HG02840 (cell line): ENCODE results near the gene KIF16B.
A peak's percentile ranks its signal among the peaks of the same experiment; 100 is the strongest.

Experiments used
- ATAC-seq: cut with Tn5 transposase; IDR thresholded peaks from one replicate; pipeline ENCODE4 v1.9.1; 2021; ENCODE audit warnings: mild to moderate bottlenecking, moderate library complexity, moderate number of reproducible peaks; ENCODE audit not compliant: unreplicated experiment, low FRiP score

The KIF16B gene, protein sequence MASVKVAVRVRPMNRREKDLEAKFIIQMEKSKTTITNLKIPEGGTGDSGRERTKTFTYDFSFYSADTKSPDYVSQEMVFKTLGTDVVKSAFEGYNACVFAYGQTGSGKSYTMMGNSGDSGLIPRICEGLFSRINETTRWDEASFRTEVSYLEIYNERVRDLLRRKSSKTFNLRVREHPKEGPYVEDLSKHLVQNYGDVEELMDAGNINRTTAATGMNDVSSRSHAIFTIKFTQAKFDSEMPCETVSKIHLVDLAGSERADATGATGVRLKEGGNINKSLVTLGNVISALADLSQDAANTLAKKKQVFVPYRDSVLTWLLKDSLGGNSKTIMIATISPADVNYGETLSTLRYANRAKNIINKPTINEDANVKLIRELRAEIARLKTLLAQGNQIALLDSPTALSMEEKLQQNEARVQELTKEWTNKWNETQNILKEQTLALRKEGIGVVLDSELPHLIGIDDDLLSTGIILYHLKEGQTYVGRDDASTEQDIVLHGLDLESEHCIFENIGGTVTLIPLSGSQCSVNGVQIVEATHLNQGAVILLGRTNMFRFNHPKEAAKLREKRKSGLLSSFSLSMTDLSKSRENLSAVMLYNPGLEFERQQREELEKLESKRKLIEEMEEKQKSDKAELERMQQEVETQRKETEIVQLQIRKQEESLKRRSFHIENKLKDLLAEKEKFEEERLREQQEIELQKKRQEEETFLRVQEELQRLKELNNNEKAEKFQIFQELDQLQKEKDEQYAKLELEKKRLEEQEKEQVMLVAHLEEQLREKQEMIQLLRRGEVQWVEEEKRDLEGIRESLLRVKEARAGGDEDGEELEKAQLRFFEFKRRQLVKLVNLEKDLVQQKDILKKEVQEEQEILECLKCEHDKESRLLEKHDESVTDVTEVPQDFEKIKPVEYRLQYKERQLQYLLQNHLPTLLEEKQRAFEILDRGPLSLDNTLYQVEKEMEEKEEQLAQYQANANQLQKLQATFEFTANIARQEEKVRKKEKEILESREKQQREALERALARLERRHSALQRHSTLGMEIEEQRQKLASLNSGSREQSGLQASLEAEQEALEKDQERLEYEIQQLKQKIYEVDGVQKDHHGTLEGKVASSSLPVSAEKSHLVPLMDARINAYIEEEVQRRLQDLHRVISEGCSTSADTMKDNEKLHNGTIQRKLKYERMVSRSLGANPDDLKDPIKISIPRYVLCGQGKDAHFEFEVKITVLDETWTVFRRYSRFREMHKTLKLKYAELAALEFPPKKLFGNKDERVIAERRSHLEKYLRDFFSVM (N-terminal part only)

DNA sequence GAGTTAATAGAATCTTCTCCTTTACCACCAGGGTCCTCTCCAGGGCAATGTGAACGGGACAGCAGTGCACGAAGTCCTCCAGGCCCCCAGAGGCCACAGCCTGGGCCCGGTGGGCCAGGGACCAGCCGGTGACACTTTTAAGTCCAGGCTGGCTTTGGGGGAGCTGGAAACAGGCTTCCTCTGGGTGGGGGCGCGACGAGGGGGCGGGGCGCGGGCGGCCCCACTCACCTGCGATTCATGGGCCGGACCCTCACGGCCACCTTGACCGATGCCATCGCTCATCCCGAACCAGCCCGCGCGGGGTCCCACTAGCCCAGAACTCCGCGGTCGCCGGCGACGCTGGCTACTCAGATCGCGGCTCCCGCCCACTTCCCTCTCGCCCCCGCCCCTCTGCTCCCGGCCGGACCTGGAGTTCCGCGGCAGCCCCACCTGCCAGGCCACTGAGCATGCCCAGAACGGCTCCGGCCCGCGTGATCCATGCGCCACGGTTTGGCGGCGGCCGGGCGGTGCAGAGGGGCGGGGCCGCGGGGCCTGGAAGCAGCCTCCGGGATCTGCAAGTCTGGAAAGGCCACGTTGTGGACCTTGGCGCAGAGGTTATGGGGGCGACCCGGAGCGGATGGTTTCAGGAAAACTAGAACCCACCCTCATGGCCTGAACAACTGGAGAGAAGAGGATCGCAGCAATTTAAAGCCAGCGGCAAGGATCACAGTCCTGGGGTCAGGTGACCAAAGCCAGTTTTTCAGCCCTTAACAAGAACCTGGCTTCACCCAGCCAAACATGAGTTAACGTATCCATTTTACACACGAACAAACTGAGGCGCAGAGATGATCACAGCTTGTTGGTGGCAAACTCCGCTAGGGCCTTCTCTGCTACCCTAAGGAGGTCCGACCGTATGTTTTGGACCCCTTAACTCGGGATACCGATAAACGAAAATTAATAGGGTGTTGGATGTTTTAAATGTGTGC lies at the start of gene KIF16B:
Gene KIF16B, minus strand, starts transcription at position 448 of the 965 bp plus-strand sequence. Its CDS starts 173 bp downstream, at position 275.
- peak; percentile 76 for ATAC-seq

DNA sequence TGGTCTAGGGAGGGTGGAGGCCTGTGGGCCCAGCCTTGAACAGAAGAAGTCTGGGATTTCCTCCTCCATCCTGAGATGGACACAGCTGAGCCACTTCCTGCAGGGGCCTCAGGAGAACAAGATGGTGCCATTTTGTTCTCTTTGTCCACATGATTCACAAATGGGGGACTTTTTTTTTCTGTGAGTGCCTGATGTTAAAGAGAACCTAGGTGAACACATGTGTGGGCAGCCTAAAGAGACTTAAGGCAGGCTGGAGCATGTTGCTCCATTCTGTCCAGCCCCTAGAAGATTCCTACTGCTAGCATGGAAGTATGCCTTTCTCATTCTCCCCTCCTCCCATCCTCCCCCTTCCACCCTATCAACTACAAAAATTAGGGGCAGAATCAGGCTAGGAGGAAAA lies 49.3 kb upstream of the KIF16B start:
- no peak for ATAC-seq

DNA sequence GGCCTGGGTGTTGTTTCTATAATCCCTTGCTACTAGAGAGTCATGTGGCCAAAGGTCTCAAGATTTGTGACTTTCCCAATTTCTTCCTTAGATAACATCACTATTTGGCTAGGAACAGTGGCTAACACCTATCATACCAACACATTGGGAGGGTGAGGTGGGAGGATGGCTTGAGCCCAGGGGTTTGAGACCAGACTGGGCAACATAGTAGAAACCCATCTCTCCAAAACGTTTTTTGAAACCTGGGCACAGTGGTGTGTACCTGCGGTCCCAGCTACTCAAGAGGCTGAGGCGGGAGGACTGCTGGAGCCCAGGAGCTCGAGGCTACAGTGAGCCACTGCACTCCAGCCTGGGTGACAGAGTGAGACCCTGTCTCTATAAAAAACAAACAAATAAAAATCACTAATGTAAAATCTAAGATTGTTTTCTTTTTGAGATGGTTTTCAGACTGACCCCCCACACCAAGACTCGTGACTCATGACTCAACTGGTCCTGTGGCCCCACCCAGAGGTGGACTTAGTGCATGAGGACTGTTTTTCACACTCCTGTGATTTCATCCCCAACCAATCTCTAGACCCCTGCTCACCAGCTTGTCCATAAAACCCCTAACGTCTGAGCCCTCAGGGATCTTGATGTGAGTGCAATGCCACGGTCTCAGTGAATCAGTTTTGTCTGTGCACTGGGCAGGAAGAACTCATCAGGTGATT lies 48.3 kb upstream of the KIF16B start:
- ATAC-seq = no peak

DNA sequence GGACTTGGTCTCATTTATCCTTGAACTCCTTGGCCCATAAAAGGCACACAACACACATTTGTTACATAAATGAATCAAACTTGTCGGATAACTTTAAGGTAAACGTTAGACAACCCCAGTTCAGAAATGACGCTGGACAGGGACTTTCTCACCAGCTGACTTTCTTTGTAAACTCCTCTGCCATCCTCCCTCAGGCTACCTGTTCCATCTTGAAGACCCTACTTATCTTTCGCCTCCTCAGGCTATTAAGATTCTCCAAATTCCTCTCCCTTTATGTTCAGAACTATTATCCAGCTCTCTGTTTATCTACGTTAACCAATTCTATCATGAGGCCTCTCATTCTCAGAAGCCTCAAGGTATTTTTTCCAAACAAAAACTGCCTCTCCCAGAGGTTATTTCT lies 47.7 kb upstream of the KIF16B start:
- no peak for ATAC-seq

DNA sequence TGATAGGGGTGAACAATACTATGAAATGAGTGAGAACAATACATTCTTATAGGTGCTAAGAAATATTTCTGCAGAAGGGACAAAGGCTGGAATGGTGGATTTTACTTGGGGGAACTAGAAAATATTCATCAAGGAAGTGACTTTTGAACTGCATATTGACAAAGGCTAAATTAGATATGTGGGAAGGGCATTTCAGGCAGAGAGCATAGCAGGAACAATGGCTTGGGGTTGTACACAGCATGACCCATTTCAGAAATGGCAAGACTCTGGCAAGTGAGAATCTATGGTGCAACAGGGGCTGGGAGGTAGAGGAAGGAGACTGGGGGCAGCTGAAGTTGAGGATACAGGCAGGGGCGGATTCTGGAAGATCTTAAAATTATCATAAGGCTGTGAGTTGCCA lies 46.7 kb upstream of the KIF16B start:
- ATAC-seq = no peak

DNA sequence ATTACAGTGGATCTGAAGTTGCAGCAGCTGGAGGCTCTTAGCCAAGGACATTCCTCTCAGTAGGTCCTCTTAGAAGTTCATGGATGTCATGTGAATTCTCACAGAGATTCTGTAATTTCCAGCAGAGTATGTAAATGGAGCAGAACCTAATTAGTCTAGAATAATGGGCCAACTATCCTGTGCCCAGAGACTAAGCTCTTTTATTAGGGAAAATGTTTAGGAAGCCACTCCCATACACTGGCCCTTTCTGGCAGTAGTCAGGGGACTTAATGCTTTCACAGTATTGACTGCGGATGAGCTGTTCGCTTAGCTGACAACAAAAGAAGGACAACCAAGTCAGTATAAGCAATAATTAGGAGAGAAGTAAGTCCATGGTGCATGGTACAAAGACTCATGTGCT lies 43.8 kb upstream of the KIF16B start:
- no peak for ATAC-seq

DNA sequence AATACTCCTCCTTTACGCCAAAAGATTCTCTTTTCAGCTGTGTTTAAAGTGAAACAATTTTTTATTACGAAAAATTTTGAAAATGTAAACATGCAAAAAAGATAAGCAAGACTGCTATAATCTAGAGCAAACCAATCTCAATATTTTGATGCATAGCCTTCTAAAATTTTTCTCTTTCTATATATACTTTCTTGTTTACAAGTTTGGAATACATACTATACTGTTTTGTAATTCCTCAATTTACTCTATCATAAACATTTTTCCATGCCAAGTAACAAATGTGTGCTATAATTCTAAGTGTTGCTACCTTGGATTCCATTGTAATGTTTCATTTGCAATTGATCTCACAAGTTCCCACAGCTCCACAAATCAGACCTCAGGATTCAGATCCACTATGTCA lies 43.1 kb upstream of the KIF16B start:
- ATAC-seq = no peak

DNA sequence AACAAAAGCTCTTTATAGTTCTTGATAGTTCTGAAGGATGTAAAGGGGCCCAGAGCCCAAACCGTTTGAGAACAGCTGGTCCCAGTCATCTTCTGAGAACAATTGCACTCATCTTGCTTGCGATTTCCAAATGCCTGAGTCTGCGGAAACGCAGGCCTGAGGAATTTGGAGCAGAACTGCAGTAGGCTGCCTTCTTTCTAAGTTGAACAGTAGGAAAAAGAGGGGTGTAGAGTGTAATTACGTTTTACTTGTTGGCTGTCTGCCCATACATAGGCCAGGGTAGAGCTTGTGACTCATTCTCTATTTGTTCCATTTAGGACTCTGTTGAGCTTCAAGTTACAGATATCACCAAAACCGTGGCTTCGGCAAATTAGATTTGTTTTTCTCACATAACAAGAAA lies 42.0 kb upstream of the KIF16B start:
- no peak for ATAC-seq

DNA sequence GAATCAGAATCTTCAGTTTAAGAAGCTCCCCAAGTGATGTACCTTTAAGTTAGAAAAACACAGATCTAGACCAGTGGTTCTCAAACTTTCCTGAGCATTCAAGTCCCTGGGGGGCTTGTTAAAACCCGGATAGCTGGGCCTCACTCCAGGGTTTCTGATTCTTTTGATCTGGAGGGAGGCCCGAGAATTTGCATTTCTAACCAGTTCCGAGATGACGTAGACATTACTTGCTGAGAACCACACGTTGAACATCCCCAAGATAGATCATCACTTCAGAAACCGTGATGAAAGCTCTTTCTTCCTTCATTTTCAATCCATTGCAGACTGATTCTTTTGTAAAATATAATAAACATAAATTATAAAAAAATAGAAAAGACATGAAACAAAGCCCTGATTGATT lies 40.7 kb upstream of the KIF16B start:
- no peak for ATAC-seq

DNA sequence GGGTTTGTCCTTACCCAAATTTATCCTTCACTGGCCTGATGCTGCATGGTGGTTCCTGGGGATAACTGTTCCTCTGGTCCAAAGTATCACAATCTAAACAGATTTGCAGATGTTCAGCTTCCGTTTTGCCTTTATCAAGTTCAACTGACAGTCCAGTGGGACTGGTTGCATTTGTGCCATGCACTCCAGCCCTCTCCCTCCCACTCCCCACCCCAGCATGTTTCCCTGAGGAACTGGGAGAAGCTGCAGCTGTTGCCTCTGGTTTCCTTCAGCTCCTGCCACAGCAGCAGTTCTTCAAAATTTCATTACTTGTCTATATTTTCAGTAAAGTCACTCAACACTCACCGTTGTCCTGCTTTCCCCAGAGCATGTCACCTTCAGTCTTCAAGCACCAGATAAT lies 39.5 kb upstream of the KIF16B start:
- ATAC-seq = no peak

DNA sequence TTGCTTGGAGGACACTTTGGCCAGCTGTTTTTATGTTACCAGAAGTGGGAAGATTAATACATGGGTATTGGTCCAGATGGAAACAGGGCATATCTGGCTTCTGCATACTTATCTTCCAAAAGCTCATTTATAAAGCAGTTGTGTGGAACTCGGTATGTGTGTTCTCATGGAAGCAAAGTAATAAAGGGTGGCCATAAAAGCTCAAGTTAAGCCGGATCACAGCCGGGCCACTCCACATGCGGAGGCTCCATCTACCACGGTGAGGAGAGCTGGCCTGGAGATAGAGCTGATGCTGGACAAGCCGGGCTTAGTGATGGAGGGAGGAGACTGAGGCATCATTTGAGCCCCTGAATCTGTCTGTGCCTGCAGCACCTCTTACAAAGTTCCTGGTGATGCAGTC lies 38.6 kb upstream of the KIF16B start:
- no peak for ATAC-seq

DNA sequence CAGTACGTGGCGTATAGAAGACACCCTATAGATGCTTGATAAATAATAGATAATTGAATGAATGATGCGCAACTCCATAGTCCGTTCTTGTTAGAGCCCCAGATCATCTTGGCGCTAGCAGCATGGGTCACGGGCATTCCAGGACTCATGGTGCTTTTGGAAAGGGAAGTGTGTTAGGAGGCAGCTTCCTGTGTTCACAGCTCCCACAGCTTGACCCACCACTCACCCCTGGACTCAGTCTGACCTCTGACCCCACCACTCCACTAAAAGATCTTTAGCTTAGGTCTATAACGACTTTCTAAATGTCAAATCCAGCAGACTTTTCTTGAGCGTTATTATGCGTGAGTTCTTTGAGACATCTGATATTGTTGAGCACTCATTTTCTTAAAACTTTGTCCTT lies 35.8 kb upstream of the KIF16B start:
- no peak for ATAC-seq

DNA sequence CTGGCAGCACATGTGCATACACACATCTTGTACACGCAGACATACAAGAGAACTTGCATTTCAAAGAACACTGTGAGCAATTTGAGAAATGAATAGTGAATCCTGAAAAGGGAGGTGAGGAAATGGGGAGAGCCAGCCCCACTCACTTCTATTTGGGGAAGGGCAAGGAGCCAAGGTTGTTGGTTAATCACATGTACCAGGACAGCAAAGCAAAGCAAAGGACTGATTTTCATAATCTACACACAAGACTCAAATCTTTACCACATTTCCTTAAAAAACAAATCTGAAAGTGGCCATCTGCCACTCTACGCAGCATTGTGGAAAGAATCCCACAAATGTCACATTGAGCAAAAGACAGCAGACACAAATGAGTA lies 35.0 kb upstream of the KIF16B start:
- no peak for ATAC-seq

DNA sequence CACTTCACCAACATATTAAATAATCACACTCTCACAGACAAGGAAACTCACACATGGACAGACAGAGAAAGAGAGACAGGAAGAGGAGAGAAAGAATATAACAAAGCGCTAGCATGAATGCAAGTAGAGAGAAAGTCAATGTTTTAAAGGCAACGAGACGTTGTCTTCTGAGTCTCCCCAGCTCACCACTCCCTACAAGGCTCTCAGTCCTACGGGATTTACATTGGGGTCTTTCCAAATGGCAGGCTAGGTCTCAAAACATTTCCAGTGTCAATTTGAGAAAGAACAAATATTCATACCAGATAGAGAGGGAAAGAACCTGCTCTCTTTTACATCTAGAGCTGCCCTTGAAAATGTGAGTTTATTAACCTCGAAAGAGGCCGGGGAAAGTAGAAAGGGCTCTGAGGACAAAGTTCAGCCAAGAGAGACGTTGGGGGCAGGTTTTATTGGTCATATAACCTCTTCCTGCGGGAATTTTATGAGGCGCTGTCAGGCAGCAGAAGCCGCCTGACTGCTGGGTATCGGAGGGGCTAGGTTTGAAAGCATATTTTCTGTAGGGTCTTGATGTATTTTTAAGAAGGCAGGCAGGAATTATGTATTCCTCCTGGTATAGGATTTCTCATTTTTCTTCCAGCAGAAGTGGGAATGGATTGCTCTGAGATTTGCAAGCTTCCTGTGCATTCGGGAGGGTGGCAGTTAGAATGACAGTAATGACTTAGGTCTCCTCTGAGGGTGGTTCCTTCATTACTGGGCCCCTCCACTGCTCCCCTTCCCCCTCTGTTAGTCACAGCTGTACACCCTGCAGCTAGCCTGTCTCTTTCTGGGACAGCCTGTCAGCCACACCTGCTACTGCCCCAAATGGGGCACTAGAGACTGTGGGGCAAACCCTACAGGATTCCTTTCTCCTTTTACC lies 34.4 kb upstream of the KIF16B start:
- no peak for ATAC-seq

DNA sequence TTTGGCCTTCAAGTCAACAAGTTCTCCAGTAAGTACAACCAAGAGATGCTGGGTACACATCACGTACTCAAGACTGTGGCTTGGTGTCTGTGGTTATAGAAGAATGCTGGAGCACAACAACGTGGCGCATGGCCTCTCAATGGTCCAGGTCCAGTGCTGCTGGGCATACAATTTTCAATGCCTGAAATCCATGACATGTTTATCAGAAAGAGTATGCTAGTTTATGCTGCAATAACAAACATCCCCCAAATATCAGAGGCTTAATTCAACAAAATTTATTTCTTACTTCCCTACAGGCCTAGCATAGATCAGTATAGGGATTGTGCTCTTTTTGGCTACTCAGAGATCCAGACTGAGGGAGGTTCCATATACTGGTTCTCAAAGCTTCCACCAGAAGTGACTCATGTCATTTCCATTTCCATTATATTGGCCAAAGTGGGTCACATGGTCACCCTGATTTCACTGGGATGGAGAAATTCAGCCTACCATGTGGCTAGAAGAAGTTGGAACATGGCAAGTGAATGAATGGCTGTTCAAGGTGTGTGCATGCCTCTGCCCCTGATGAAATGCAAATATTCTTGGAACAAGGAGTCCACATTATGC lies 33.3 kb upstream of the KIF16B start:
- ATAC-seq = no peak

DNA sequence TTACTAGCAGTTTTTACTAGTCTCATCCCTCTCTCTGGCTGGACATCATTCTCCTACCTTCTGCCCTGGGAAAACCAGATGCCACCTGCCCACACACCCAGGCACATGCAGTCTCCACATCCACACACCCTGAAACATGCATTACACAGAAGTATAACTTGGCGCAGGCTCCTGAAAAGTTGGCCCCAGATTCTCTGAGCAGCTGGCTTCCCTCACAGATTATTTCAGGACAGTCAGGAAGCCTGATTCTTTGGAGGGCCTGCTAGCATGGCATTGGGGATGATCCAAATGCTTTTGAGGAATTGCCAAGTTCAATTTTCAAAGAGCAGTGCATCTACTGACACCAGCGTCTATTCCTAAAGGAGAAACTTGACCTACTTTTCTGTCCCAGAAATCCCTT lies 27.8 kb upstream of the KIF16B start:
- no peak for ATAC-seq

DNA sequence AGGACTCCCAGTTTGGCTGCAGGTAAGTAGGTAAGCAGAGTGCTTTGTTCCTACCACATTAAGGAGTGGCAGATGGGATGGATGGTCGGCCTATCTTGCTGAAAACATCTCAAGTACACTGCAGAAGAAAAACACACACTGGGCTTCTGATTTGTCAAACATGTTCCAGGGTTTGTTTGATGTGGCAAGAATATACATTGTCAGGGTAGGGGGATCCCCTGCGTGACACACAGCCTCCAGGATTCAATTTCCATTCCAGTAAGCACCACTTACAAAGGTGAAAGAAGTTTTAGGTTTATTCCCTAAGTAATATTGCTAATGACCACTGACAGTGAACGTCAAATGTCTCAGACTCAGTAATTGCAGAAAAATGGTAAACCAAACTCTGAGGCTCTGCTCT lies 26.0 kb upstream of the KIF16B start:
- no peak for ATAC-seq

DNA sequence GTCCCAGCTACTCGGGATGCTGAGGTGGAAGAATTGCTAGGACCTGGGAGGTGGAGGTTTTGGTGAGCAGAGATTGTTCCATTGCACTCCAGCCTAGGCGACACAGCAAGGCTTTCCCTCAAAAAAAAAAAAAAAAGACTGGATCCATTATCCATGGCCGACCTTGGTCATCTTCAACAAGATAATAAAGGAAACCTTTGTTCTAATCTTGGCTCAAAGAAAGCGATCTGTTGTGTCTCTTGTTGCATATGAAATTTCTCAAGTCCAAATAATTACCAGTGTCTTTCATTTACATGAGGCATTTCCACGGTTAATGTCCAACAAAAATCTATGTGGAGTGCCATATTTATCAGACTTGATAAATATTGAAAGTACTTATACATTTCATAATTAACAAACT lies 23.7 kb upstream of the KIF16B start:
- no peak for ATAC-seq
